CD4-positive, alpha-beta T cell (primary cell): ENCODE results near the gene SLC34A1. TPM values are rescaled to one million over a fixed set of nuclear protein-coding genes. Genes with fewer than 3 reads are reported as not detected.

Experiments used
- ATAC-seq: fragments of 200-7000 bp; cut with Tn5 transposase; one replicate; pipeline ENCODE4 v1.10.0; 2022; ENCODE audit warnings: mild to moderate bottlenecking; ENCODE audit not compliant: poor library complexity
- CTCF ChIA-PET: fragments of 350-600 bp; sonication (Branson Sonifier 250); formaldehyde crosslinking; loops from one replicate; lab custom pipeline; 2021; ENCODE audit warnings: antibody characterized with exemption, inconsistent platforms; lab: Charles Lee
- POLR2A ChIA-PET: fragments of 350-600 bp; sonication (Branson Sonifier 250); formaldehyde crosslinking; loops from one replicate; lab custom pipeline; 2021; ENCODE audit warnings: antibody characterized with exemption, inconsistent platforms; lab: Charles Lee
- DNase-seq, 14 experiments: peaks; one replicate each; pipeline ENCODE4 v3.0.0-alpha.2; 2013 to 2020; ENCODE audit warnings: mixed read lengths in 2 of 14
- H3K27ac ChIP-seq, 2 donors: one replicate each; pipeline versions ENCODE4 v1.5.1 to v1.7.0; 2013; ENCODE audit warnings: low read length in 2 of 2, low read depth in 1 of 2, mild to moderate bottlenecking in 1 of 2
- H3K27me3 ChIP-seq, 2 experiments: 1 replicate in 1 of 2; 2 replicates in 1 of 2; pipeline versions ENCODE4 v1.6.1 to v1.7.0; 2013; ENCODE audit warnings: low read length in 2 of 2, control low read depth in 1 of 2, mild to moderate bottlenecking in 1 of 2, moderate library complexity in 1 of 2; ENCODE audit not compliant: insufficient read depth in 2 of 2, control insufficient read depth in 1 of 2
- H3K36me3 ChIP-seq: one replicate; pipeline ENCODE4 v1.6.1; 2013; ENCODE audit warnings: low read length, control low read depth; ENCODE audit not compliant: insufficient read depth
- H3K4me1 ChIP-seq: one replicate; pipeline ENCODE4 v1.6.1; 2013; ENCODE audit warnings: low read length, control low read depth; ENCODE audit not compliant: insufficient read depth
- H3K4me3 ChIP-seq: one replicate; pipeline ENCODE4 v1.5.1; 2013; ENCODE audit warnings: mild to moderate bottlenecking, low read length, moderate library complexity
- H3K9me3 ChIP-seq, 2 experiments: 1 replicate in 1 of 2; 2 replicates in 1 of 2; pipeline versions ENCODE4 v1.6.1 to v1.7.0; 2013; ENCODE audit warnings: low read length in 2 of 2, mild to moderate bottlenecking in 2 of 2, control low read depth in 1 of 2, moderate library complexity in 1 of 2; ENCODE audit not compliant: control insufficient read depth in 1 of 2, insufficient read depth in 1 of 2
- H3K27ac Mint-ChIP-seq: one replicate; pipeline ENCODE4 v1.8.0; 2020; ENCODE audit warnings: mixed read lengths
- H3K27me3 Mint-ChIP-seq: one replicate; pipeline ENCODE4 v1.8.0; 2021; ENCODE audit warnings: mixed read lengths
- H3K36me3 Mint-ChIP-seq: one replicate; pipeline ENCODE4 v1.8.0; 2021; ENCODE audit warnings: low read depth, mixed read lengths
- H3K4me1 Mint-ChIP-seq: one replicate; pipeline ENCODE4 v1.8.0; 2021; ENCODE audit warnings: low read depth, mixed read lengths
- H3K4me3 Mint-ChIP-seq: one replicate; pipeline ENCODE4 v1.8.0; 2020; ENCODE audit warnings: mild to moderate bottlenecking, mixed read lengths
- H3K9me3 Mint-ChIP-seq: one replicate; pipeline ENCODE4 v1.8.0; 2020; ENCODE audit warnings: mixed read lengths
- intact Hi-C, 2 experiments: fragments of 100-400 bp; cut with DNase I in 1 of 2; cut with micrococcal nuclease in 1 of 2; formaldehyde crosslinking; loops; one replicate each; pipeline versions ENCODE4 v1.15.1 to v1.9.0; 2023 to 2025; cut with DNase I, micrococcal nuclease
- total RNA-seq, 174 experiments: library from RNA in 2 of 174; stranded (reverse) in 2 of 174; gene quantifications; one replicate each; pipeline ENCODE4 v1.2.3 and lab custom pipeline; 2021 to 2026
- TF ChIP-seq, protein P1 (sequence below): fragments of 200-600 bp; IDR thresholded peaks from one replicate; pipeline ENCODE4 v1.8.0; 2022; ENCODE audit warnings: antibody characterized with exemption, mild to moderate bottlenecking

SLC34A1 gene
- total RNA-seq, 2 experiments from 2014 or later = not detected

GRCh38 chr5:177370488-177371119, 13.6 kb upstream of the SLC34A1 start:
- peak overlapping the region; percentile 48 for H3K4me3 ChIP-seq
- ATAC-seq = peak; percentile 74

GRCh38 chr5:177371120-177372033, 12.9 kb upstream of the SLC34A1 start:
- POLR2A ChIA-PET = interaction anchor here (0.6 to 6.4 kb wide), 14 partner anchors 11 to 84 kb away, joined by 3 to 51 read pairs (median 12); partner anchors contain the start of genes GRK6, LMAN2 and RGS14
- TF ChIP-seq, protein P1, sequence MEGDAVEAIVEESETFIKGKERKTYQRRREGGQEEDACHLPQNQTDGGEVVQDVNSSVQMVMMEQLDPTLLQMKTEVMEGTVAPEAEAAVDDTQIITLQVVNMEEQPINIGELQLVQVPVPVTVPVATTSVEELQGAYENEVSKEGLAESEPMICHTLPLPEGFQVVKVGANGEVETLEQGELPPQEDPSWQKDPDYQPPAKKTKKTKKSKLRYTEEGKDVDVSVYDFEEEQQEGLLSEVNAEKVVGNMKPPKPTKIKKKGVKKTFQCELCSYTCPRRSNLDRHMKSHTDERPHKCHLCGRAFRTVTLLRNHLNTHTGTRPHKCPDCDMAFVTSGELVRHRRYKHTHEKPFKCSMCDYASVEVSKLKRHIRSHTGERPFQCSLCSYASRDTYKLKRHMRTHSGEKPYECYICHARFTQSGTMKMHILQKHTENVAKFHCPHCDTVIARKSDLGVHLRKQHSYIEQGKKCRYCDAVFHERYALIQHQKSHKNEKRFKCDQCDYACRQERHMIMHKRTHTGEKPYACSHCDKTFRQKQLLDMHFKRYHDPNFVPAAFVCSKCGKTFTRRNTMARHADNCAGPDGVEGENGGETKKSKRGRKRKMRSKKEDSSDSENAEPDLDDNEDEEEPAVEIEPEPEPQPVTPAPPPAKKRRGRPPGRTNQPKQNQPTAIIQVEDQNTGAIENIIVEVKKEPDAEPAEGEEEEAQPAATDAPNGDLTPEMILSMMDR = no peak
- peaks cover 81% of the 10 kb centered on the region for H3K4me1 ChIP-seq
- peaks cover 68% of the 10 kb centered on the region for H3K36me3 ChIP-seq
- H3K27me3 Mint-ChIP-seq = no peaks in the 10 kb centered on the region
- H3K27ac ChIP-seq = peak overlapping the region; percentile 62 to 73
- H3K9me3 Mint-ChIP-seq = no peaks in the 10 kb centered on the region
- CTCF ChIA-PET = interaction anchor here (1.0 to 6.2 kb wide), 15 partner anchors 7 to 84 kb away, joined by 3 to 60 read pairs (median 4); partner anchors contain the start of genes LMAN2 and RGS14
- ATAC-seq (no peak), DNase-seq (peak in 1 of 14 experiments; percentile 36)
- peaks cover 71% of the 10 kb centered on the region for H3K4me1 Mint-ChIP-seq
- peak overlapping the region; percentile 82 for H3K4me3 Mint-ChIP-seq
- intact Hi-C loops = loop anchor here in 1 of 2 experiments (2.0 kb wide), 1 partner anchor 31 kb away; no protein-coding TSS in a partner anchor
- H3K4me3 ChIP-seq = peak overlapping the region; percentile 48
- peak overlapping the region; percentile 56 for H3K27ac Mint-ChIP-seq
- H3K36me3 Mint-ChIP-seq = peaks cover 62% of the 10 kb centered on the region
- H3K27me3 ChIP-seq = no peaks in the 10 kb centered on the region
- no peaks in the 10 kb centered on the region for H3K9me3 ChIP-seq

More at GRCh38 chr5:177370488-177371119, 13.6 kb upstream of the SLC34A1 start:
- Histone ChIP-seq H3K36me3 (peaks cover 76% of the 10 kb centered on the region), H3K27ac (peak overlapping the region; percentile 23 to 27), H3K27me3 (no peaks in the 10 kb centered on the region), H3K9me3 (no peaks in the 10 kb centered on the region), H3K4me1 (peaks cover 82% of the 10 kb centered on the region)
- Mint-ChIP-seq H3K4me1 (peaks cover 67% of the 10 kb centered on the region), H3K27me3 (no peaks in the 10 kb centered on the region), H3K4me3 (peak overlapping the region; percentile 42), H3K36me3 (peaks cover 68% of the 10 kb centered on the region), H3K27ac (peak overlapping the region; percentile 33), H3K9me3 (no peaks in the 10 kb centered on the region)
- intact Hi-C loops = loop anchor here in 1 of 2 experiments (2.0 kb wide), 1 partner anchor 32 kb away; no protein-coding TSS in a partner anchor
- peak in 12 of 14 experiments; percentile 29 to 90 (median 62) for DNase-seq
- TF ChIP-seq, protein P1 = no peak
- ChIA-PET POLR2A (interaction anchor here (0.9 to 6.4 kb wide), 8 partner anchors 11 to 84 kb away, joined by 3 to 51 read pairs (median 11); partner anchors contain the start of genes LMAN2 and RGS14), CTCF (interaction anchor here (1.0 to 6.2 kb wide), 13 partner anchors 8 to 85 kb away, joined by 3 to 60 read pairs (median 4); partner anchors contain the start of genes LMAN2 and RGS14)
